H1 (cell line): Measurements from ENCODE around the gene TOMM22. TPM values are rescaled to one million over a fixed set of nuclear protein-coding genes. Genes with fewer than 3 reads are reported as not detected.
"Not testable (repeated sequence)": the region's sequence is repeated elsewhere in the genome, so short reads cannot be mapped to it uniquely, and the experiment has no call there.

Experiments used
- CTCF ChIA-PET: fragments of 300-600 bp; sonication (Branson Sonifier 250); formaldehyde crosslinking; loops from one replicate; lab custom pipeline; 2021; ENCODE audit not compliant: partially characterized antibody; lab: Charles Lee
- POLR2A ChIA-PET: fragments of 300-600 bp; sonication (Branson Sonifier 250); formaldehyde crosslinking; loops from one replicate; lab custom pipeline; 2021; ENCODE audit warnings: inconsistent platforms; ENCODE audit not compliant: partially characterized antibody; lab: Charles Lee
- DNase-seq, 2 experiments: peaks; one replicate each; pipeline versions ENCODE4 v3.0.0 to v3.0.0-alpha.2; 2010 to 2022; ENCODE audit warnings: low spot score in 2 of 2, low read depth in 1 of 2, mixed read lengths in 1 of 2
- FAIRE-seq: peaks from 2 replicates; lab custom pipeline; 2011; peaks lifted over from hg19 to GRCh38; lab: Jason Lieb, UNC
- H2AFZ ChIP-seq: 2 replicates; pipeline ENCODE4 v1.8.1; 2012; ENCODE audit warnings: low read length, inconsistent platforms
- H2AK5ac ChIP-seq: 2 replicates; pipeline ENCODE4 v1.6.1; 2013; ENCODE audit warnings: low read depth, low read length
- H2BK120ac ChIP-seq: replicated peaks from 2 replicates; pipeline ENCODE3; 2013; ENCODE audit warnings: low read depth, low read length, inconsistent platforms
- H2BK12ac ChIP-seq: 2 replicates; pipeline ENCODE4 v1.6.1; 2013; ENCODE audit warnings: low read depth, low read length
- H2BK15ac ChIP-seq: 2 replicates; pipeline ENCODE4 v1.6.1; 2013; ENCODE audit warnings: low read length
- H2BK20ac ChIP-seq: 2 replicates; pipeline ENCODE4 v1.6.1; 2013; ENCODE audit warnings: low read length
- H2BK5ac ChIP-seq: 2 replicates; pipeline ENCODE4 v1.6.1; 2013; ENCODE audit warnings: low read depth, low read length
- H3K14ac ChIP-seq: 2 replicates; pipeline ENCODE4 v1.6.1; 2013; ENCODE audit warnings: inconsistent platforms; ENCODE audit not compliant: insufficient read length
- H3K18ac ChIP-seq: 2 replicates; pipeline ENCODE4 v1.6.1; 2013; ENCODE audit warnings: low read length; ENCODE audit errors: extremely low read depth
- H3K23ac ChIP-seq: 2 replicates; pipeline ENCODE4 v1.6.1; 2013; ENCODE audit warnings: inconsistent platforms; ENCODE audit not compliant: insufficient read length
- H3K23me2 ChIP-seq: 2 replicates; pipeline ENCODE4 v1.6.1; 2013; ENCODE audit warnings: low read depth, low read length
- H3K27ac ChIP-seq: 2 replicates; pipeline ENCODE4 v1.6.1; 2011; ENCODE audit warnings: low read depth, low read length, inconsistent platforms
- H3K27me3 ChIP-seq, 4 experiments: replicated peaks in 1 of 4; 1 replicate in 1 of 4; 2 replicates in 3 of 4; pipeline versions ENCODE4 v1.6.1 to v1.8.1; 2011 to 2013; ENCODE audit warnings: low read length in 3 of 4, mild to moderate bottlenecking in 3 of 4, inconsistent platforms in 2 of 4, mixed read lengths in 2 of 4, moderate library complexity in 1 of 4; ENCODE audit not compliant: control insufficient read depth in 3 of 4, insufficient read depth in 3 of 4; ENCODE audit errors: extremely low read depth in 1 of 4
- H3K36me3 ChIP-seq, 4 experiments: 2 replicates each; pipeline versions ENCODE4 v1.6.1 to v1.8.1; 2011 to 2013; ENCODE audit warnings: mild to moderate bottlenecking in 4 of 4, low read length in 3 of 4, moderate library complexity in 2 of 4, control low read depth in 1 of 4, inconsistent platforms in 1 of 4; ENCODE audit not compliant: insufficient read depth in 4 of 4, control insufficient read depth in 2 of 4
- H3K4ac ChIP-seq: replicated peaks from 2 replicates; pipeline ENCODE3; 2013; ENCODE audit warnings: low read length, low read depth, mixed read lengths, inconsistent platforms; ENCODE audit not compliant: insufficient read length
- H3K4me1 ChIP-seq, 4 experiments: replicated peaks in 1 of 4; 1 replicate in 1 of 4; 2 replicates in 3 of 4; pipeline versions ENCODE4 v1.6.1 to v1.8.1; 2011 to 2013; ENCODE audit warnings: low read length in 3 of 4, inconsistent platforms in 2 of 4, mixed read lengths in 1 of 4; ENCODE audit not compliant: insufficient read depth in 4 of 4, control insufficient read depth in 3 of 4
- H3K4me2 ChIP-seq, 2 experiments: 2 replicates each; pipeline versions ENCODE4 v1.6.1 to v1.8.1; 2011 to 2013; ENCODE audit warnings: low read depth in 2 of 2, low read length in 2 of 2, control low read depth in 1 of 2, inconsistent platforms in 1 of 2, mild to moderate bottlenecking in 1 of 2; ENCODE audit not compliant: insufficient read depth in 1 of 2
- H3K4me3 ChIP-seq, 4 experiments: fragments of 200-600, 300-600 bp in 1 of 4; sonication (generic), shearing (Covaris generic), sonication (Bioruptor Twin) in 1 of 4; 2 replicates each; pipeline versions ENCODE4 v1.5.1 to v1.8.1; 2011 to 2016; ENCODE audit warnings: low read length in 4 of 4, low read depth in 3 of 4, control low read depth in 2 of 4, inconsistent platforms in 2 of 4, mild to moderate bottlenecking in 2 of 4, mixed read lengths in 1 of 4, moderate library complexity in 1 of 4; ENCODE audit not compliant: insufficient read depth in 2 of 4; ENCODE audit errors: extremely low read depth in 1 of 4
- H3K56ac ChIP-seq: replicated peaks from 2 replicates; pipeline ENCODE3; 2013; ENCODE audit warnings: low read depth, mild to moderate bottlenecking, mixed read lengths, low read length, inconsistent platforms; ENCODE audit not compliant: insufficient read length
- H3K79me1 ChIP-seq: 2 replicates; pipeline ENCODE4 v1.6.1; 2013; ENCODE audit warnings: low read depth, low read length, control low read depth
- H3K79me2 ChIP-seq, 2 experiments: 2 replicates each; pipeline versions ENCODE4 v1.6.1 to v1.8.1; 2012 to 2013; ENCODE audit warnings: low read length in 2 of 2, mild to moderate bottlenecking in 2 of 2, inconsistent platforms in 1 of 2; ENCODE audit not compliant: insufficient read depth in 2 of 2, control insufficient read depth in 1 of 2
- H3K9ac ChIP-seq, 4 experiments: replicated peaks in 1 of 4; 1 replicate in 1 of 4; 2 replicates in 3 of 4; pipeline versions ENCODE4 v1.6.1 to v1.8.1; 2011 to 2013; ENCODE audit warnings: low read depth in 3 of 4, low read length in 3 of 4, control low read depth in 2 of 4, mild to moderate bottlenecking in 2 of 4, moderate library complexity in 2 of 4, inconsistent platforms in 1 of 4; ENCODE audit errors: extremely low read depth in 1 of 4
- H3K9me3 ChIP-seq, 2 experiments: 2 replicates each; pipeline versions ENCODE4 v1.6.1 to v1.8.1; 2012 to 2013; ENCODE audit warnings: mild to moderate bottlenecking in 2 of 2, moderate library complexity in 2 of 2, control low read depth in 1 of 2, inconsistent platforms in 1 of 2, low read depth in 1 of 2, low read length in 1 of 2, mixed read lengths in 1 of 2; ENCODE audit not compliant: insufficient read depth in 2 of 2
- H4K20me1 ChIP-seq, 2 experiments: replicated peaks in 1 of 2; 2 replicates each; pipeline versions ENCODE3 to v1.8.1; 2011 to 2013; ENCODE audit warnings: inconsistent platforms in 2 of 2, low read length in 2 of 2, mild to moderate bottlenecking in 1 of 2; ENCODE audit not compliant: insufficient read depth in 2 of 2, control insufficient read depth in 1 of 2
- H4K5ac ChIP-seq: 2 replicates; pipeline ENCODE4 v1.6.1; 2013; ENCODE audit warnings: low read length, low read depth, mixed read lengths, inconsistent platforms; ENCODE audit not compliant: insufficient read length
- H4K8ac ChIP-seq: 2 replicates; pipeline ENCODE4 v1.8.0; 2013; ENCODE audit warnings: mild to moderate bottlenecking, moderate library complexity, low read length, inconsistent platforms; ENCODE audit not compliant: insufficient read depth; ENCODE audit errors: extremely low read depth
- H4K91ac ChIP-seq: replicated peaks from 2 replicates; pipeline ENCODE3; 2013; ENCODE audit warnings: low read length, mixed read lengths, inconsistent platforms; ENCODE audit not compliant: insufficient read length
- WGBS, 2 experiments: shearing (Covaris generic) in 1 of 2; methylation state at CpG; one replicate each; pipeline versions ENCODE4 v1.1.6 to v1.1.7; 2013 to 2015; ENCODE audit warnings: low lambda C conversion rate in 2 of 2, mixed read lengths in 2 of 2, inconsistent platforms in 1 of 2, low coverage in 1 of 2, missing lambda C conversion rate in 1 of 2; ENCODE audit not compliant: insufficient replicate concordance in 2 of 2, insufficient coverage in 1 of 2, insufficient read length in 1 of 2; ENCODE audit errors: extremely low coverage in 1 of 2, missing lambda C conversion rate in 1 of 2; 5-methylcytosine and 5-hydroxymethylcytosine counted together
- polyA plus RNA-seq, 7 experiments: library from polyadenylated mRNA; depleted of rRNA in 3 of 7; stranded (reverse) in 5 of 7; unstranded in 2 of 7; fragments of >200 nt in 5 of 7; fragments of 200-250 nt in 2 of 7; gene quantifications; 1 replicate in 5 of 7; 2 replicates in 1 of 7; 4 replicates in 1 of 7; pipeline versions ENCODE4 v1.2.1 to v1.2.3, GENCODE V29; 2011 to 2013; ENCODE audit warnings: missing spikeins in 2 of 7, mixed read lengths in 2 of 7
- total RNA-seq: library from RNA; stranded (reverse); fragmentation: NEBNext Ultra II Directional; extraction: Animal tissue kit (Norgen Biotek cat#: 25700); gene quantifications from 2 replicates; pipeline ENCODE4 v1.2.1, GENCODE V29; 2021

The TOMM22 gene
- total and polyA plus RNA-seq, 2 of the 8 experiments (the other 6 are each of a cell fraction or from before 2014, with no cell fraction given), result 84.0 to 125 TPM

DNA sequence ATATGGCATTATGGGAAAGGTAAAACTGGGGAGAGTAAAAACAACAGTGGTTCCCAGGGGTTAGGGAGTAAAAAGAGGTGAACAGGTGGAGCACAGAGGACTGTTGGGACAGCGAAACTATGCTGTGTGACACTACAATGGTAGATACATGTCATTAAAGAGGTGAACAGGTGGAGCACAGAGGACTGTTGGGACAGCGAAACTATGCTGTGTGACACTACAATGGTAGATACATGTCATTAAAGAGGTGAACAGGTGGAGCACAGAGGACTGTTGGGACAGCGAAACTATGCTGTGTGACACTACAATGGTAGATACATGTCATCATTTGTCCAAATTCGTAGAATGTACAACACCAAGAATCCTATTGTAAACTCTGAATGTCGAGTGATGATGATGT, 37.5 kb upstream of the TOMM22 start:
- H2BK12ac ChIP-seq, H2AK5ac ChIP-seq, H3K4me1 ChIP-seq, H3K14ac ChIP-seq, H3K9ac ChIP-seq, H3K56ac ChIP-seq, CTCF ChIA-PET, H4K20me1 ChIP-seq, H2BK5ac ChIP-seq, H2BK20ac ChIP-seq, H3K79me1 ChIP-seq, H3K18ac ChIP-seq, H3K79me2 ChIP-seq, H3K23me2 ChIP-seq, H2BK15ac ChIP-seq, H4K5ac ChIP-seq, H4K8ac ChIP-seq, DNase-seq, H3K4ac ChIP-seq, H3K9me3 ChIP-seq, H4K91ac ChIP-seq, H2AFZ ChIP-seq, H3K4me2 ChIP-seq, POLR2A ChIA-PET, H3K23ac ChIP-seq, H2BK120ac ChIP-seq, H3K36me3 ChIP-seq, H3K27me3 ChIP-seq, H3K27ac ChIP-seq, H3K4me3 ChIP-seq: not testable (repeated sequence)
- 92% methylated on average over 5 of the region's 5 CpGs; no CpG with 5 or more reads in 1 of the 2 experiments for WGBS, 2 experiments
- FAIRE-seq, result peak; percentile 99
